Astrocyte (in vitro differentiated cells and primary cell): ENCODE data around the gene NPAS3. TPM values are rescaled to one million over a fixed set of nuclear protein-coding genes. Genes with fewer than 3 reads are reported as not detected.

Experiments used
- DNase-seq: peaks from one replicate; pipeline ENCODE4 v3.0.0-alpha.2; 2010; ENCODE audit warnings: low read depth
- FAIRE-seq: peaks from 2 replicates; lab custom pipeline; 2011; peaks lifted over from hg19 to GRCh38; lab: Jason Lieb, UNC
- H2AFZ ChIP-seq: 2 replicates; pipeline ENCODE4 v1.6.0; 2012; ENCODE audit warnings: low read depth, low read length, inconsistent platforms
- H3K27ac ChIP-seq: 2 replicates; pipeline ENCODE4 v1.5.1; 2011; ENCODE audit warnings: low read depth, low read length, inconsistent platforms
- H3K27me3 ChIP-seq: 2 replicates; pipeline ENCODE4 v1.6.0; 2011; ENCODE audit warnings: low read length, inconsistent platforms; ENCODE audit not compliant: insufficient read depth
- H3K36me3 ChIP-seq: 2 replicates; pipeline ENCODE4 v1.5.1; 2011; ENCODE audit warnings: low read length, inconsistent platforms; ENCODE audit not compliant: insufficient read depth
- H3K4me1 ChIP-seq: 2 replicates; pipeline ENCODE4 v1.5.1; 2011; ENCODE audit warnings: low read length, inconsistent platforms; ENCODE audit not compliant: insufficient read depth
- H3K4me2 ChIP-seq: 2 replicates; pipeline ENCODE4 v1.6.0; 2012; ENCODE audit warnings: low read length, inconsistent platforms
- H3K4me3 ChIP-seq: 2 replicates; pipeline ENCODE4 v1.5.1; 2011; ENCODE audit warnings: low read depth, mild to moderate bottlenecking, low read length, inconsistent platforms; ENCODE audit not compliant: insufficient read depth
- H3K79me2 ChIP-seq: 2 replicates; pipeline ENCODE4 v1.6.0; 2012; ENCODE audit warnings: mild to moderate bottlenecking, low read length, inconsistent platforms; ENCODE audit not compliant: insufficient read depth
- H3K9ac ChIP-seq: 2 replicates; pipeline ENCODE4 v1.6.0; 2012; ENCODE audit warnings: mild to moderate bottlenecking, low read length, inconsistent platforms
- H3K9me3 ChIP-seq: 2 replicates; pipeline ENCODE4 v1.5.1; 2012; ENCODE audit warnings: low read depth, mild to moderate bottlenecking, low read length, inconsistent platforms; ENCODE audit not compliant: insufficient read depth
- H4K20me1 ChIP-seq: 2 replicates; pipeline ENCODE4 v1.6.0; 2012; ENCODE audit warnings: low read length, inconsistent platforms; ENCODE audit not compliant: insufficient read depth
- H3K27ac Mint-ChIP-seq: one replicate; pipeline ENCODE4 v1.8.0; 2021; ENCODE audit warnings: mild to moderate bottlenecking, mixed read lengths; ENCODE audit not compliant: unreplicated experiment
- H3K27me3 Mint-ChIP-seq: one replicate; pipeline ENCODE4 v1.8.0; 2021; ENCODE audit warnings: low read depth, mixed read lengths; ENCODE audit not compliant: unreplicated experiment
- H3K36me3 Mint-ChIP-seq: one replicate; pipeline ENCODE4 v1.8.0; 2021; ENCODE audit warnings: low read depth, mixed read lengths; ENCODE audit not compliant: unreplicated experiment
- H3K4me1 Mint-ChIP-seq: one replicate; pipeline ENCODE4 v1.8.0; 2021; ENCODE audit warnings: low read depth, mixed read lengths; ENCODE audit not compliant: unreplicated experiment
- H3K4me3 Mint-ChIP-seq: one replicate; pipeline ENCODE4 v1.8.0; 2021; ENCODE audit warnings: mild to moderate bottlenecking, moderate library complexity, mixed read lengths; ENCODE audit not compliant: unreplicated experiment
- H3K9me3 Mint-ChIP-seq: one replicate; pipeline ENCODE4 v1.8.0; 2021; ENCODE audit warnings: mild to moderate bottlenecking, mixed read lengths; ENCODE audit not compliant: unreplicated experiment
- CTCF ChIP-seq: IDR thresholded peaks from 2 replicates; pipeline ENCODE4 v1.5.1; 2011; ENCODE audit warnings: low read depth, mild to moderate bottlenecking, inconsistent platforms, low read length, moderate library complexity; ENCODE audit not compliant: insufficient read depth
- EZH2 ChIP-seq: IDR thresholded peaks from 2 replicates; pipeline ENCODE4 v1.6.1; 2012; ENCODE audit warnings: mild to moderate bottlenecking, low read length, inconsistent platforms; ENCODE audit not compliant: insufficient read depth
- total RNA-seq: library from RNA; stranded (reverse); gene quantifications from 2 replicates; pipeline ENCODE4 v1.2.1, GENCODE V29; 2021

The NPAS3 gene
- total RNA-seq, 1 donor from 2014 or later: 2.6 TPM

DNA sequence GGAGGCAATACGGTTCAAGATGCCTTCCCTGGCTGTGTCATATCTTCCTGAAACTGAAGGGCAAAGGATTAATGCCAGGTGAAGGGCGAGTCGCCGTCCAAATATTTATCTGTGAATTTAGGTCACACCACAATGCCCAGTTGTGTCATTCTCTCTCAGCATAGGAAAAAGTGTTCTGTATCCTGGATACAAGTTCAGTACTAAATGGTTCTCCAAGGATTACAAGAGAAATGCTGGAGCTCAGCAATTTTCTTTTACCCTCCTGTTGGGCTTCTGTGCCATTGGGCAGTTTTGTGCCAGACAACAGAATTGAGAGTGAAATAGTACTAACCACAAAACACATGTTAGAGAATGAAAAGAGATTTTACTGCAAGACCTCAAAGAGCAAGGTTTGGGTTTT is 518.3 kb downstream of the NPAS3 start:
- peaks cover 9% of the 10 kb centered on the region for H3K4me1 Mint-ChIP-seq
- no peak for FAIRE-seq
- no peaks in the 10 kb centered on the region for H3K9me3 Mint-ChIP-seq
- no peak overlapping the region for H3K9ac ChIP-seq
- DNase-seq: no peak
- H2AFZ ChIP-seq: no peak overlapping the region
- H3K9me3 ChIP-seq: no peaks in the 10 kb centered on the region
- no peaks in the 10 kb centered on the region for H3K36me3 ChIP-seq
- H3K4me2 ChIP-seq: no peak overlapping the region
- H3K79me2 ChIP-seq: no peaks in the 10 kb centered on the region
- no peak overlapping the region for H3K4me3 ChIP-seq
- TF ChIP-seq EZH2: no peak
- no peak for TF ChIP-seq CTCF
- H3K27me3 Mint-ChIP-seq: peaks cover 3% of the 10 kb centered on the region
- H3K27me3 ChIP-seq: no peaks in the 10 kb centered on the region
- no peak overlapping the region for H3K4me3 Mint-ChIP-seq
- H4K20me1 ChIP-seq: no peaks in the 10 kb centered on the region
- no peaks in the 10 kb centered on the region for H3K36me3 Mint-ChIP-seq
- H3K27ac Mint-ChIP-seq: no peak overlapping the region
- H3K27ac ChIP-seq: no peak overlapping the region
- H3K4me1 ChIP-seq: no peaks in the 10 kb centered on the region

GRCh38 chr14:33457617-33458016 is 518.9 kb downstream of the NPAS3 start:
- no peaks in the 10 kb centered on the region for H3K36me3 ChIP-seq
- H3K4me1 ChIP-seq: no peaks in the 10 kb centered on the region
- no peak overlapping the region for H3K4me3 ChIP-seq
- Mint-ChIP-seq H3K27ac (no peak overlapping the region), H3K27me3 (peaks cover 3% of the 10 kb centered on the region), H3K9me3 (no peaks in the 10 kb centered on the region), H3K4me1 (peaks cover 9% of the 10 kb centered on the region), H3K4me3 (no peak overlapping the region), H3K36me3 (no peaks in the 10 kb centered on the region)
- no peaks in the 10 kb centered on the region for H4K20me1 ChIP-seq
- no peaks in the 10 kb centered on the region for H3K27me3 ChIP-seq
- no peaks in the 10 kb centered on the region for H3K79me2 ChIP-seq
- no peak overlapping the region for H2AFZ ChIP-seq
- no peak overlapping the region for H3K9ac ChIP-seq
- TF ChIP-seq CTCF (no peak), EZH2 (no peak)
- FAIRE-seq (no peak), DNase-seq (no peak)
- no peak overlapping the region for H3K4me2 ChIP-seq
- H3K9me3 ChIP-seq: no peaks in the 10 kb centered on the region
- no peak overlapping the region for H3K27ac ChIP-seq

- Histone ChIP-seq H3K4me3 (no peak overlapping the region), H3K27ac (no peak overlapping the region), H3K27me3 (no peaks in the 10 kb centered on the region), H4K20me1 (no peaks in the 10 kb centered on the region), H3K9me3 (no peaks in the 10 kb centered on the region), H3K36me3 (no peaks in the 10 kb centered on the region), H3K9ac (no peak overlapping the region), H2AFZ (no peak overlapping the region), H3K4me2 (no peak overlapping the region), H3K79me2 (no peaks in the 10 kb centered on the region), H3K4me1 (no peaks in the 10 kb centered on the region)
- peaks cover 9% of the 10 kb centered on the region for H3K4me1 Mint-ChIP-seq
- no peaks in the 10 kb centered on the region for H3K9me3 Mint-ChIP-seq
- no peak for FAIRE-seq
- H3K36me3 Mint-ChIP-seq: no peaks in the 10 kb centered on the region
- peaks cover 3% of the 10 kb centered on the region for H3K27me3 Mint-ChIP-seq
- no peak overlapping the region for H3K4me3 Mint-ChIP-seq
- no peak for DNase-seq
- peak overlapping the region; percentile 58 for H3K27ac Mint-ChIP-seq
- no peak for TF ChIP-seq EZH2
- TF ChIP-seq CTCF: no peak
These were observed 521.5 kb downstream of the NPAS3 start for GRCh38 chr14:33460164-33460563.
